Midbrain (tissue), 1 donor: ENCODE data around the gene RPS27L.
"Not testable (repeated sequence)": the region's sequence is repeated elsewhere in the genome, so short reads cannot be mapped to it uniquely, and the experiment has no call there.

Experiments used
- DNase-seq: peaks from one replicate; lab custom pipeline; 2025; lab: John Stamatoyannopoulos, UW

The RPS27L gene

GRCh38 chr15:63098901-63099300, 58.4 kb downstream of the RPS27L start:
- not testable (repeated sequence) for DNase-seq
